Stimulated activated CD4-positive, alpha-beta T cell treated with anti-CD3 and anti-CD28 coated beads, Interleukin-15, amount 100 ng/mL, for 48 hours (primary cell): Measurements from ENCODE around the gene MTCH1.

Experiments used
- DNase-seq, 2 donors: peaks; one replicate each; pipeline ENCODE4 v3.0.0-alpha.2; 2020; ENCODE audit warnings: low read depth in 2 of 2

Gene MTCH1

DNA sequence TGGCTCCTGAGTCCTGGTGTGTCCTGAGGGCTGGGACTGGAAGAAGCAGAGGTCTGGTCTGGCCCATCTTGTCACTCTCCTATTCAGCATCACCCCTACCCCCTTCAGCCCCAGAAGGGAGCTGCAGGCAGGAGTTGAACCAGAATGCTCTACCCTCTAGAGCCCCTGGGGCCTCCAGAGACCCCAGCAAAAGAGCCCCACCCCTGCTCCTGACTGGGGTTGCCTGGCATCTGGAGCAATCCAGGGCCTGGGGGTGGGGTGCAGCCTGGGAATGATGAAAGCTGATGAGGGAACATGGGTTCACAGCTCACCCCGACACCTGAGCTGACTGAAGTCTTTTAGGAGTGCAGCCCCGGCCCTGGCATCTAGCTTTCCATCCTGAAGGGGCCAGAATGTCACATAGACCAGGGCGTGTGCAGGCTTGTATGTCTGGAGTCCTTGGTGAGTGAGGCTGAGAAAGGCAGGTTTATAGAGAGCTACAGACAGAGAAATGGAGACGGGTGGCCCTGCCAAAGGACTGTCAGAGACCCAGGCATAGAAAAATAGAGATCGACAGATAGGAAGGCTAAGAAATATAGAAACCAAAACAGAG is 31.7 kb upstream of the MTCH1 start:
- no peak for DNase-seq

DNA sequence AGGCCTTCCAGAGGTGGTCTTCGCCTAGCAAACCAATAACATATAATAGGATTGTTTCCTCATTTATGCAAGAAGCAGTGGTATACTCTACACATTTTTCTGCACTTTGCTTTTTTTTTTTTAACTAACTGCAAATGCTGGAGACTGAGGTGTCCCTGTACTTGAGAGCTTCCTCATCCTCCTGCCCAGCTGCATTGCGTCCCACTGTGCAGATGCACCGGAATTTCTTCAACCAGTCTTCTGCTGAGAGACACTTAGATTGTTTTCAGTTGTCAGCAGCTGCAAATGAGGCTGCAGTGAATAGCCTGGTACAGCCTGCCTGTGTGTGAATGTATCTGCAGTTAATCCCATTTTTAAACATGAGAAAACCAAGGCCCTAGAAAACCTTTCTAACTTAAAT is 31.0 kb upstream of the MTCH1 start:
- no peak for DNase-seq

DNA sequence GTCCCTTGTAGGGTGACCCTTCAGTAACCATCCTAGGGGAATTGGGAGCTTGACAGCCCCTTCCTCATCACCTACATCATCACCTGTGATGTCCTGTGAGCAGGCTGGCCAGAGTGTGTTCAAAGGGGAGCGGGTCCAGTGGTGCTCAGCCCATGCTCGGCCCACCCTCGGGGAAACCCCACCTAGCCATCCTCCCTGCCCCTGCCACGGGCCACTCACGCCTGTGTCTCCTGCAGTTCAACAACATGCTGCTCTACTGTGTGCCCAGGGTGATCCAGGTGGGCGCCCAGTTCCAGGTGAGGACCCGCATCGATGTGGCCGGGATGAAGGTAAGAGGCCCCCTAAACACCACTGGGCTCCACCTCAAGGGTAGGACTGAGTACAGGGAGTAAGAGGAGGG is 29.5 kb upstream of the MTCH1 start:
- no peak for DNase-seq

DNA sequence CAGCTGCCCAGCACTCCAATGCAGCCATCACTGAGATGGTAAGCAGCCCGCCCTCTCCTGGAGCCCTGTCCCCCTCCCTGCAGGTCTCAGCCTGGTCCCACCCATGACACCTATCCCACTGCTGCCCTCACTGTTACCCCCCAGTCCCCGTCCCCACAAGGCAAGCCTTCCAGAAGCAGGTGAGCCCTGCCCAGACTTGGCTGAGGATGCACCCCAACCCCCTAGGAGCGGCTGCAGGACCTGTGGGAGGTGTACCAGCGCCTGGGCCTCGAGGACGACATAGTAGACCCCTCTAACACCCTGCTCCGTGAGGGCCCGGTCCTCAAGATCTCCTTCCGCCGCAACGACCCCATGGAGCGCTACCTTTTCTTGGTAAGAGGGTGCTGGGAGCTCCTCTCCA is 28.7 kb upstream of the MTCH1 start:
- DNase-seq: no peak

DNA sequence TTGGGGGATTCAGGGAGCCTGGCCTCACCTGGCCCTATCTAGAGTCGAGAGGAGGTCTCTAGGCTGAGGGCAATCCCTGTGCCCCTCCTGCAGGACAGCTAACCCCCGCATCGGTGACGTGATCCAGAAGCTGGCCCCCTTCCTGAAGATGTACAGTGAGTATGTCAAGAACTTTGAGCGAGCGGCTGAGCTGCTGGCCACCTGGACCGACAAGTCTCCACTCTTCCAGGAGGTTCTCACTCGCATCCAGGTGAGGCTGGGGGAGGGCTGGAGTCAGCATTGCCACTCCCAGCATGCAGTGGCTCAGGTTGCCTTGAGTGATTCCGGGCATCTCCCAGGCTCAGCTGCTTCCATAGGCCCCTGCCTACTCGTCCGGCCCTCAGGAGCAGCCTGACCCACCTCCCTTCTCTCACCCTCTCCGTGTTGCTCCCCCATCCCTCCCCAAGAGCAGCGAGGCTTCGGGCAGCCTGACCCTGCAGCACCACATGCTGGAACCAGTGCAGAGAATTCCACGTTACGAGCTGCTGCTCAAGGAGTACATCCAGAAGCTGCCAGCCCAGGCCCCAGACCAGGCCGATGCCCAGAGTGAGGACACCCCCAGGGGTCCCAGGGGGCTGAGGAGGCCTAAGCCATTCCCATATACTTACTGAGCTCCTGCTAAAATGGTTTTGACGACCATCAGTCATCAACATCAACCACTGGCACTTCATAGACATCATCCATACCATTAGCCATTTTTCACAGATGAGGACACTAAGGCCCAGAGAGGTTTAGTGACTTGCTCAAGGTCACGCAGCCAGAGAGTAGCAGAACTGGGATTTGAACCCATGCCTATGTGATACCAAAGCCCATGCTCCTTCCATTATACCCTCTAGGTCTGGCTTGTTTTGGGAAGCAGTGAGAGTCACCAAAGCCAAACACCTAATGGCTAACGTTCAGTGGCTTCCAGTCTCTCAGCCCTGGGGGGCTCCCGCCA is 27.8 kb upstream of the MTCH1 start:
- DNase-seq: no peak

DNA sequence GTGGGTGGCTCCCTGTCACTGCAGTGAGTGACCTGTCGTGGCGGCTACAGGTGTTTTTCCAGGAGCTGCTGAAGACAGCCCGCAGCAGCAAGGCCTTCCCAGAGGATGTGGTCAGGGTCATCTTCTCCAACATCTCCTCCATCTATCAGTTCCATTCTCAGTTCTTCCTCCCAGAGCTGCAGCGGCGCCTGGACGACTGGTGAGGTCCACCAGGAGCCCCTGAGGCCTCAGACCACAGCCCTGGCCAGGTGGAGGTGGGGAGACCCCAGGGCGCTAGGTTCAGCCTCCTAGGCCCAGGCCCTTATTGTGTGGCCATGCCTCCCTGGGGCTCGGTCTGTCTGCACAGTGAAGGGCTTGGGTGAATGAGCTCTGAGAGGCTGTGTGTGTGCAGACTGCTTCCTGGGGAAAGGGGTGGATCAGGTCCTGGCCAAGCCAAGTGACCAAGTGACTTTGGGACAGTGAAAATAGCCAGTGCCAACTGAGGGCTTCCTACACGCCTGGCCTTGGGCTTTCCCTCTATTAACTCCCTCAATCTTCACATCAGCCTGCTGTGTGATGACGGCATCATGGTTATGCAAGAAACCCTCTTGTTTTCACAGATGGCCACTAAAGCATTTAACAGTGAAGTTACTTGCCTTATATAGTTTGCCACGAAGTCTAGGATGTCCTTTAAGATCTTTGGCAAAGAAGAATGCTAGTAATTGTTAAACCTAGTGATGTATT is 25.8 kb upstream of the MTCH1 start:
- no peak for DNase-seq

DNA sequence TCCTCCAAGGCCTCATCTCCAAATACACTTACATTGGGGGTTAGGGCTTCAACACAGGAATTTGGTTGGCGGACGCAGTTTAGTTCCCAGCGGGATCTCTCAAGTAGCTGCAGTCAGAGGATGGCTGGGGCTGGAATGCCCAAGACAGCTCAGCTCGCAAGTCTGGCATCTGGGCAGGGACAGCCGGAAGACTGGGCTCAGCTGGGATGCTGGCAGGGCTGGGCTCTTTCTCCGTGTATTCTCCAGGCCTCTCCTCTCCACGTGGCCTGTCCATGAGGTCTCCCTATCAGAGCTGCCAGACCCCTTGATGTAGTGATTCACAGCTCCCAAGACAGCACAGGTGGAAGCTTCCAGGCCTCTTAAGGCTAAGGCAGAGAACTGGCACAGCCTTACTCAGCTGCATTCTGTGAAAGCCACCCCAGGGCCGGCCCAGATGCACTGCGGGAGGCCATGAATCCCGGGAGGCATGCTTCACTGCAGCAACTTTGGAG is 24.5 kb upstream of the MTCH1 start:
- DNase-seq: no peak

DNA sequence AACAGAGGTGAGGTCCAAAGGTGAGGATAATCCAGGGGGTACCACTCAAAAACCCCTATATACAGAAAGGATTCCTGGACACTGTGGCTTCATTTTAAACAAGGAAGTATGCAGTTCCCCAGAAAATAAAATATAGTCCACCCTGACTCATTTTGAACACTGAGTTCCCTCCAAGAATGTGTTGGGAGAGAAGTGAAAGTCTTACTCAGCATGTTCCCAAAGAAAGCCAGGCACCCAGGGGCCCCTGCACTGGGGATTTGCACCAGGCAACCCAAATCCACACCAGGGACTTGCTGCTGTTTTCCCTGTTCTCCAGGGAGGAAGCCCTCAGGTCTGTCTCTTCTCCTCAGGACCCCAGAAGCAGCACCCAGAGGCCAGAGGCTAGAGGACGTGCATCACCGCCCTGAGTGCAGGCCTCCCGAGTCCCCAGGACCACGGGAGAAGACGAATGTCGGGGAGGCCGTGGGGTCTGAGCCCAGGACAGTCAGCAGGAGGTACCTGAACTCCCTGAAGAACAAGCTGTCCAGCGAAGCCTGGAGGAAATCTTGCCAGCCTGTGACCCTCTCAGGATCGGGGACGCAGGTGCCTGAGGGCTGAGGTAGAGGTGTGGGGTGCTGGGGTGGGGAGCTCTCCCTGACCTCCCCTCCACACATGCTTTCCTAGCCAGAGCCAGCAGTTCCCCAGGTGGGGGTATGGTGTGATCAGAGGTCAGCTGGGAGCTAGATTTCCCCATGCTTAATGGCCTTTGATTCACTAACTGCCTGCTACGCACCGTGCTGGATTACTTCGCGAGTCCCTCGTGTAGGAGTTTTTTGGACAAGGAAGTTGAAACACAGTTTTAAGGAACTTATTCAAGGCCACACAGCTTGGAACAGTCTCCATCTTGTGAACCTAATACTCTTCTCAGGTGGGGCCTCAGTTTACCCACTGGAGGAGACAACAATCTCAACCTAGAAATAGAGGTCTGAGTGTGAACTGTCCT is 22.8 kb upstream of the MTCH1 start:
- DNase-seq: no peak

DNA sequence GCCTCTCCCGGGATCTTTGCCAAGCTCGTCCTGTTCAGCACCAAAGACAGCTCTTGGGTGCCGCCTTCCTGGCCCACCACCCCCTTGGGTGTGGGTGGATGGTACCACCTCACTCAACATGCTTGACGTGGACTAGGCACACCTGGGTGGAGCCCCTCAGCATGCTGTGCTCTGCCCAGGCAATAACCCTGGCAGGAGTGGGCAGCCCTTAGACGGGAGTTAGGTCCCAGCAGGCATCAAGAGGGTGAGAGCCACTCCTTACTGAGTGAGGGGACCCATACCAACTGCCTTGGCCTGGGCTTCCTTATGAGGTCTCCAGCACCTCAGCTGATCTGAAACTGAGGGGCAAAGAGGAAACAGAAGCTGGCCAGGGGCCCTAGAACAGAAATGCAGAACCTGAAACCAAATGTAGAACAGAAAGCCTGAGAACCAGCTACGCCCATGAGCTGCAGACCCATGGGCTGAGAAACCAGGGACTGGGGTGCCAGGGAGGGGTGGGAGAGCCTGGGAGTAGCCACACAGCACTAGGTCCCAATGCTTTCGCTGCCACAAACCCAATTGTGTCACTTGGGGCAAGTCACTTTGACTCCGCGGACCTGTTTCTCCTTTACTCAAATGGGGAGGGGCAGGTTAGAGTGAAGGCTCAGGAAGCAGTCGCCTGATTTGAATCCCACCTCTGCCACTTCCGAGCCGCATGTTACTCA is 21.5 kb upstream of the MTCH1 start:
- DNase-seq: no peak

DNA sequence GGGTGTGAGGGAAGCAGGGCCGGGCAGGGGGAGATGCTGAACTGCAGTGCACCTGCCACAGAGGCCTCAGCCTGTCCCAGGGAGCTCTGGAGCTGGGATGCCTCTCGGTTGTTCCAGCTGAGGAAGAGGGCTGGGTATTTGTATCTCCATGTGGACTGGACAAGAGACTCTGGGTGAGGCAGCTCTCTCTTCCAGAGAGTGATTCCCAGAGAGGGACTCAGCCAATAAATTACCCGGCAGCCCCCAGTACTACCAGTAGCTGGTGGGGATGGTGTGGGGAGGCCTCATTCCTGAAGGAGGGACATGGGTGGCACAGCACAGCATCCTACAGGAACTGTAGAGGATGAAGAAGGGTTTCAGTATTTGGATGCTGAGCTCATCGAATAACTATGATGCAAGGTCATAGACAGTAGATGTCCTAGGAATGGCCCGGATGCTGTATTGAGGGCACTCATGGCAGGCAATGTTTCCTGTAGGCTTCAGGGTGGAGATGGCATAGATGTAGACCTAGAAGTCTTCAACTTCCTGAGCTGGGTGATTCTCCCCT is 20.9 kb upstream of the MTCH1 start:
- DNase-seq: no peak

DNA sequence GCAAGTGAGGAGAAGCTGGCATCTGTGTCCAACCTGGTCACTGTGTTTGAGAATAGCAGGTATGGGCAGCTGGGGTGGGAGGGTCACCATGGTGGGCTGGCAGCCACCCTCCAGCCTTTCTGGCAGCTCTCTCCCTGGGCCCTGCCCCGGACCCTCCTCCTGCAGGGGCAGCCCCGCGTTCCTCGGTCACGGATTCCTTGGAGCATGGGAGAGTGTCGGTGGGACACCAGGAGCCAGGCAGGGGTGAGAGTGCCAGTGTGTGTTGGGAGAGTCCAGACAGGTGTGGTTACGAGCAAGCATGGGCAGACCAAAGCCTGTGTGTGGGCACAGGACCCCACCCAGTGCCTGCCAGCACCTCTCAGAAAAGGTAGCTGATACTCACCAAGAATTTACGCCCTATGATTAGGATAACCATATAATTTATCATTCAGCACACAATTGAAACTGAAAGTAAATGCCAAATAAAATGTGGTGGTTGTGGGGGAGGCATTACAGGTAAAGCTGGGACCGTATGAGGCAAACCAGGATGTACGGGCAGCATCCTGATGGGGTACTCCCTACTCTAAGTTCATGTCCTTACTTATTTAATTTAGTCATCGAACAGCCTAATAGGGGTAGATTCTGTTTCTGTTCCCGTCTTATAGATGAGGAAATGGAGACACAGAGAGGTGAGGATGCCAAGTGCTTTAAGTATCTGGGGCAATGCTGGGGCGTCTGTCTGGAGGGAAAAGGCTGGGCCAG is 20.0 kb upstream of the MTCH1 start:
- no peak for DNase-seq

DNA sequence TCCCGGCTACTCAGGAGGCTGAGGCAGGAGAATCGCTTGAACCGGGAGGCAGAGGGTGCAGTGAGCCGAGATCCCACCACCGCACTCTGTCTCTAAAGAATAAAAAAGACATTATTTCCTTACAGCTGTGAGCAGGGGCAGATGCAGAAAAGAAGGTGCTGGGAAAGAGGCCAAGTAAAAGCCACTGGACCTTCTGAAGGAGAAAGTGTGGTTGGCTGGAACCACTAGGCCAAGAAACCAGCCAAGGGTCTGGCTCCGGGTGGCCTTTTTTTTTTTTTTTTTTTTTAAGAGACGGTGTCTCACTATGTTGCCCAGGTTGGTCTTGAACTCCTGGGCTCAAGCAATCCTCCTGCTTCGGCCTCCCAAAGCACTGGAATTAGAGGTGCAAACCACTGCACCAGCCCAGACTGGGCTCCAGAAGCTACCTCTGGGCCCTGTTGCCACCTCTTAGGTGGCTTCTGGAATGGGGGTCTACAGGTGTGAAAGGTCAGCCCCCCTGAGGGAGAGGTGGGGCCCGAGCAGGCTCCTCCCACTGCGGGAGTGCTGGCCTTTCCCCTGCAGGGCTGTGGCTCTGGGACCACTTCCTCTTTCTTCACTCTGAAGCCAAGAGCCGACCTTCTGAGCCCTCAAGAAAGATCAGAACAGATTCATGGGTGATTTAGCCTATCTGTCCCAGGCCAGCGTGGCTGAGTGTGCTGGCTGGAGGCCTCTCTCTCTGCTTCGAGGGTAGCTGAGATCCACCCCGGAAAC is 19.2 kb upstream of the MTCH1 start, which contains the start of gene FGD2:
Gene FGD2, plus strand, starts transcription at position 595 of the 750 bp plus-strand sequence. CDS start 163 bp downstream, outside the sequence.
- DNase-seq: no peak

DNA sequence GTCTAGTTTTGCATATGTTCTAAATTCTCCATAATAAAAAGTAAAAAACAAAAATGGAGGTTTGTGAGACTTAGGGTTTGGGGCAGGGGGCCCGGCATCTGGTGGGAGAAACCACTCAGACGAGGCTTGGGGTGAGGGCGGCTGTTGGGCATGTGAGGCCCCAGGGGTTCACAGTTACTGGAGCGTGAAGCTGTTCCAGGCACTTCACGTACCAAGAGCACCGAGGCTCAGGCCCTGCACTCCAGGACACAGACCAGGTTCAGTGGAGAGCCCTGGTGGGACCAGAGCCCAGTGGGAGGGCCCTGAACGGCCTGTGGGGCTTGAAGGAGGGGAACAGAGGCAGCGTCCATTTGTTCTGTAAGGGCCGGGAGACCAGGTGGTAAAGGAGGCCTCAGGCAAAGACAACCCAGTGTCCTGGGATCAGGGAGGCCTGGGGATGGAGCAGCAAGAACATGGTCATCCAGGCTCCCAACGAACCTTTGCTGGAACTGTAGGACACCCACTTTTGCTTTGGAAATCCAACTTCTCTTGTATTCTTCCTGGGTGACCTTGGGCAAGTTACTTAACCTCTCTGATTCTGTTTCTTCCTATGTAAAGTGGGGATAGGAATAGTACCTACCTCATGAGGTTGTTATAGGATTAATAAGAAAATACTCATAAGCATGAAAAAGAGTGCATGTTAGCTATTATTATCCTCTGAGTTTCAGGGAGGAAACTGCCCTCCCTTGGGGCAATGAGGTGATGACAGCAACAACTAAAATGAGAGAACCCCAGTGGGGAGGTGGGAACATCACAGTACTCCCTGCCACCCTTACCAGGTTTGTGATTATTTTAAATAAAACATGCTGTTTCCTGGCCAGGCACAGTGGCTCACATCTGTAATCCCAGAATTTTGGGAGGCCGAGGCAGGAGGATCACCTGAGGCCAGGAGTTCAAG is 18.3 kb upstream of the MTCH1 start:
- no peak for DNase-seq

DNA sequence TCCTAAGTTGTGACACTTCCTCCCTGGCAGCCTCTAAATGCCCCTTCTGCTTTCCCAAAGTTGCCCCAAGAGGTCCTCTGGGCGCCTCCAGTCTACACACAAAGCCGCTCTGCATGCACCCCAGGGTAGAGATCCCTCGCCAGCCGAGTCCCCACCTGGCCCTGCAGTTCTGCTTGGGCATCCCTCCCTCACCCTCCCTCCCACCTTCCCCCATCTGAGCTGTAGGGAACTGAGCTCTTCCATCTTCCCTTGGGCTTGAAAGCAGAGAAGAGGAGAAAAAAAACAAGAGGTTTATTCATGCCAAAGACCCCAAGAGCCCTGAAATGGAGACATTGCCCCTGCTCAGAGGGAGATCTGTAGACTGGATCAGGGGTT is 13.7 kb upstream of the MTCH1 start:
- DNase-seq: no peak

DNA sequence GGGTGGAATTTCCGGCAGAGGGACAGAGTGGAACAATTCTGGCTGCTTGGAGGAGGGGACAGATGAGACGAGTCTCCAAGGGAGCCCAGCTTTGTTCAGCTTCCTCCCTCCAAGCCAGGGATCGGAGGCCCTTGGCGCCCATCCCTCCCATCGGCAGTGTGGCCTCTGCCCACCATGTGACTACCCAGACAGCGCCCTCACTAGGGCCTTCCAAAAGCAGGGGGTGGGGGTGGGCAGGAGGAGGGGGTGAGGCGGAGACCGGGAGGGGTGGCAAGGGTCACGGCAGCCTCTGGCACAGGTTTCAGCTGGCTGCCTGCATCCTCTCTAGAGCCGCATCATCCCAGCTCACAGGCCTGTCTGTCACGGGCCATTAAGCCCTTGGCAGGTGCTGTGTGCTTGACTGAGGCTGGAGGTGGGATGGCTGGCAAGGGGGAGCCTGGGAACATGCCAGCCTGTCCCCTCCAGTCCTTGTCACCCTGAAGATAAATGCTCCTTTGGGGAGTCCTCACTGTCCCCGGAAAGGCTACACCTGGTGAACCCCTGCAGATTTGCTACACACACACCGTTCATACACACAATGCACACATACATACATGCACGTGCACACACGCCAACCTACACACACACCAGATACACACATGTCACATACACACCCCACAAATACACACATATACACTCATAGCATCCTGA is 13.2 kb upstream of the MTCH1 start:
- no peak for DNase-seq

DNA sequence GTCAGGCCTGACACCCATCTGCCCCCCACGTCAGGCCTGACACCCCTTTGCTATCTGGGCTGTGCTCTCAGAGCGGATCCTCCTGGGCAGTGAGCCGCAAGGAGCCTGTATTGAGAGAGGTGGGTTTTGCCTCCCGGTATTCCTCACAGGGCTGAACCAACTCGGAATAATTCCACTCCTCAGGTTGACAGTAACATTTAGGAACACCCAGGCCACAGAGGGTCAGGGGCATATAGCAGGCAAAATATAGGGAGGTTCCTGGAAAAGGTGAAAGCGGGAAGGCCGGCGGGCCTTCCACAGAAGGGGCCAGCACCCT is 12.7 kb upstream of the MTCH1 start:
- DNase-seq: no peak
